ENCODE measurements around the gene WDR26.
A peak's percentile ranks its signal among the peaks of the same experiment; 100 is the strongest.
"Not testable (repeated sequence)": the region's sequence is repeated elsewhere in the genome, so short reads cannot be mapped to it uniquely, and the experiment has no call there.

WDR26 gene

GRCh38 chr1:224433701-224434672 is 610 bp downstream of the WDR26 start:
- DNase-seq = peak; percentile 62

DNA sequence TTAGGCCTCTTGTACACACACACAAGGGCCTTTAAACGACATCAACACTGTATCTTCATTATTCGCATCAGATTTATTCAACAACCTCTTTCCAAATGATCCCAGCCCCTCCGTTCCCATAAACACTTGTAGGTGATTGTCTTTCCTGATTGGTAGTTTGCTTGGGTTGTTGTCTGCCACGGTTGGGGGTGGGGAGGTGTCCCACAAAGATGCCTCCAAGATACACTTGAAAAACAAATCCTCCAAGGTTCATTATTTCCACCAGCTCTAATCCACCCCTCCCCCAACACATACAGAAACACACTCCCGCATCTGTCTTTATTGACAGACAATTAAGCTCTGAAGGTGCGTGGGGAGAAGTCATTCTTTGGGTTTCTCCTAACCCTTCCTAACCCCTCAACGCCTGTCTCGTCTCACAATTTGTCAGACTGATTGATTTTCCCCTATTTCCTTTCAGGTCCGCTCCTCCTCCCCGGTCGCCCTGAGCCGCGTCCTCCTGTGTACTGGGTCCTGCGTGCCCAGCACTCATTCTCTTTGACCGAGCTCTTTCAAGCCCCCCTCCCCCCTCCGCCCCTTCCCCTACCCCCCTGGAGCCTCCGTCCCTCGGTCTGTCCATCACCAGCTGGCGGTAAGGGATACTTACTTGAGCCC is 1.4 kb downstream of the WDR26 start:
- no peak for DNase-seq

- DNase-seq = no peak
Observed at GRCh38 chr1:224432672-224433040, 1.9 kb downstream of the WDR26 start.

DNA sequence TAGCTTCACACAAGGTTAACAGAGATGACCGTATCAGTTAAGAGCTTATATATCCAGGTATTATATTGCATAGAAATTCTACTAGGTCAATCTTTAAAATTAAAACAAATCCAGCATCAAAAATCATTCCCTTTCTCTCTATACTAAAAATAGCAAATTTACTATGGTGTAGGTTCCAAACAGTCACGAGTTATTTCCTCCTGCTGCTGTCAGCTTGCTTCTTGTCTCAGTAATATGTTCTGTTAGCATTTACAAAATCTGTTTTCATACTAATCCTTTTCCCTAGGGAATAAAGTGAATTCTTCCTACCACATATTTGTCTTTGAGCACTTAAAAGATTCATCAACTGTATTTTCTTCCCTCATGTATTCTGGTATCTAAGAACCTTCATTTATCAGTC is 2.5 kb downstream of the WDR26 start:
- DNase-seq = no peak

DNA sequence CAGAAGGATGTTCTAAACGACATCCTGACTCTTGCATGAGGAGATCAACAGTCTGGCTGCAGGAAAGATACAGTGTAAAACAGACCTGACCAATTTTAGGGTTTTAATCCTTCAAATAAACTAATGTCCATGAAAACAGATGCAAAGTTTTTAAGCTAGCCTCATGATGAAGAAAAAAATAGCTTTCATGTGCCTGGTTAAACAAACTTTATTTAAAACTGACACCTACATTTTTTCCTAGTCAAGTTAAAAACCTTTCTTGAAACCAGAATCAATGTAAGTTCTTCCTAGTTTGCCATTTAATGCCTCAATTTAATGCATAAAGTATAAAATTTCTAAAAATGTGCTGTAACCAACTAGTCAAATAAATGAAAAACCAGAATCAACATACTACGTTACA is 2.9 kb downstream of the WDR26 start:
- no peak for DNase-seq

DNA sequence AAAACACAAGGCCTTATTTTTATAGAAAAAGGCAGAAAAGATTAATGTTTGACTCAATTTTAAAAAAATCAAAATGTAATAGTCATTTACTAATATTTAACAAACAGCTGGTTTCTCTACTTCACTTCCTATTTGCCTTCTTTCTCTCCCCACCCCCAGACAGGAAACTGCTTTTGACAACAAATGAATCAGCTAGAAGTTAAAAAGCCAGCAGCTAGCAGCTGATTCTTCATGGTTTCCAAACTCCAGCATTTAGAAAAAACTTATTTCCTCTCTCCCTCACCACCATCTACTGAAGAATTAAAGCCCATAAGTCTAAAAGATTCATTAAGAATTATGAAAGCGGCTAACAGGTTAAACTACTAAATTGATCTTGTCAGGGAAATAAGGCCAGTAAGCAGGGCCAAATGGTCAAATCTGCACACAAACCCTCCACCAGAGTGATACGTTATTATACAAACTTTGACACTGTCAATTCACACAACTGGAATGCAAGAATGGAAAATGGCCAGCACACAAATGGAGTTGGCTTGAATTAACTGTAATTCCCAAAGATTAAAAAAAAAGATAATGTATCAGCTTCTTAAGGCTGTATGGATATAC is 4.0 kb downstream of the WDR26 start:
- no peak for DNase-seq

- DNase-seq = no peak
Observed at GRCh38 chr1:224429616-224430326, 4.8 kb downstream of the WDR26 start.

DNA sequence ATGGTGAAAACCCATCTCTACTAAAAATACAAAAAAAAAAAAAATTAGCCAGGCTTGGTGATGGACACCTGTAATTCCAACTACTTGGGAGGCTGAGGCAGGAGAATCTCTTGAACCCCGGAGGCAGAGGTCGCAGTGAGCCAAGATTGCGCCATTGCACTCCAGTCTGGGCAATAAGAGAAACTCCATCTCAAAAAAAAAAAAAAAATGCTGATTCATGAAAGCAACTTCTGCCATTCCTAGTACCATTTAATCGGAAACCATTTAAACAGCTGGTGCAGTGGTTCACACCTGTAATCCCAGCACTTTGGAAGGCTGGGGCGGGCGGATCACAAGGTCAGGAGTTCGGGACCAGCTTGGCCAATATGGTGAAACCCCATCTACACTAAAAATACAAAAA is 5.9 kb downstream of the WDR26 start:
- not testable (repeated sequence) for DNase-seq

GRCh38 chr1:224427346-224427745 is 7.3 kb downstream of the WDR26 start:
- no peak for DNase-seq

GRCh38 chr1:224426869-224427268 is 7.7 kb downstream of the WDR26 start:
- not testable (repeated sequence) for DNase-seq

DNA sequence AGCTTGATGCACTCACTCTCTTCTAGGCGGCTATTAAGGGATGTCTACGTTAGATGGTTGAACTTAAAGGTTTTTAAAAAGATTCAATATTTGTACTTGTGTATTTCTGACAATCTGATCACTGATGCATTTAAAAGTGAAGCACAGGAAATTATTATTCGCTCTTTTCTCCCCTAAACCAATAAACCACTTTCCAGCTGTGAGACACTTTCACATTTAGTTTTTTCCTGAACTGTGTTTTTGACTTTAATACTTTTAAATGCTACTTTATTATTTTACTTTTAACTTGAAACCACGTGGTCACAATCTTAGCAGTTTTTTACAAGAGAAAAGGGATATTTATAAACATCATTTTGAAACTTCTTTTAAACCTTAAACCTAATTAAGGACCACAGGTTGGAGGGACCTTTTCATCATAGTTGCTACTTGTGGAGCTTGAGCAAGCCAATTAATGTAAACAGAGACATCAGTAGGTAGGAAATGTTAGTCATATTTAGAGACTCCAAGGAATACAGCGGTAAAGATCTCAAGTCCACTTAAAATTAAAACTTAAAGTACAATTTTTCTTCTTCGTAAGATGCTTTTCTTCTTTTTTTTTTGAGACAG is 9.2 kb downstream of the WDR26 start:
- no peak for DNase-seq

DNA sequence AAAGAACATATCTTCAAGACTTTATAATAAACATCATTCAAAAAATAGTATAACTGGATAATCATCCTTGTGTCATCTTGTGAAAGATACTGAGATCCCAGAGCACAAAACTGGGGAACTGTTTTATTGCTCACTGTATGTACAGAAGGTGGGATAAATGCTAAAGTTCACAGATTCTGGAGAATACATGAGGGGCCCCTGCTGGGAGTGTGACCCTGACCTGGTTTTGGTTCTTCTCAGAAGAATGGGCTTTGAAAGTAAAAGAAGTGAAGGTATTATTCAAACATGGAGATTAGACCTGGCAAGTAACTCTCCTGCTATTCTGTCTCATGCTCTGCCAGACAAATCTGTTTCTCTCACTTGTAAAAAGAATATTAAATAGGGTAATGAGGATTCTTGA is 14.5 kb downstream of the WDR26 start:
- DNase-seq = no peak

DNA sequence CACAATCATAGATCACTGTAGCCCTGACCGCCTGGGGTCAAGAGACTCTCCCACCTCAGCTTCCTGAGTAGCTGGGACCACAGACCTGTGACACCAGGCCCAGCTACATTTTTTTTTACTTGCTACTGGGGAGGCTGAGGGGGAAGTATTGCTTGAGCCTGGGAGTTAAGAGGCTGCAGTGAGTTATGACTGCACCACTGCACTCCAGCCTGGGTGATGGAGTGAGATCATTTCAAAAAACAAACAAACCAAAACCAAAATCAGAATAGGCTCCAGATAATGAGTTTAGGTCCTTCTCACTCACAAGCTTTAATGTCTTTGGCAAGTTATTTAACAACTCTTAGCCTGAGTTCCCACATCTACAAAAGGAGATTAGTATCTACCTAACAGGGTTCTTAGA is 22.8 kb downstream of the WDR26 start:
- DNase-seq = no peak

DNA sequence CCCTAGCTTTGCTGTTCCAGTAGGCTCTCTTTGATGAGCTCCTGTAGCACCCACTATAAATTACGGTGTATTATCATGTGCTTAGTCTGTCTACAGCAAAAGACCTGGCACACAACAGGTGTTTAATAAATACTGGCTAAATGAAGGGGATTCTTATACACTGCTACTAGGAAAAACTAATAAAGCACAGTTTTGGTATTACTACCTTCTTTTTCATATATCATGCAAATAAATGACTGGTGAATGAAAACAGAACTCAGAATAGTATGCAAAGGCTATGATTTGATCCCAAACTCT is 26.4 kb downstream of the WDR26 start:
- DNase-seq = no peak

- DNase-seq = no peak
Observed at GRCh38 chr1:224407571-224408293, 26.9 kb downstream of the WDR26 start.

GRCh38 chr1:224406216-224406615 is 28.4 kb downstream of the WDR26 start:
- no peak for DNase-seq

- no peak for DNase-seq
Observed at GRCh38 chr1:224405604-224405970, 29.0 kb downstream of the WDR26 start.

DNA sequence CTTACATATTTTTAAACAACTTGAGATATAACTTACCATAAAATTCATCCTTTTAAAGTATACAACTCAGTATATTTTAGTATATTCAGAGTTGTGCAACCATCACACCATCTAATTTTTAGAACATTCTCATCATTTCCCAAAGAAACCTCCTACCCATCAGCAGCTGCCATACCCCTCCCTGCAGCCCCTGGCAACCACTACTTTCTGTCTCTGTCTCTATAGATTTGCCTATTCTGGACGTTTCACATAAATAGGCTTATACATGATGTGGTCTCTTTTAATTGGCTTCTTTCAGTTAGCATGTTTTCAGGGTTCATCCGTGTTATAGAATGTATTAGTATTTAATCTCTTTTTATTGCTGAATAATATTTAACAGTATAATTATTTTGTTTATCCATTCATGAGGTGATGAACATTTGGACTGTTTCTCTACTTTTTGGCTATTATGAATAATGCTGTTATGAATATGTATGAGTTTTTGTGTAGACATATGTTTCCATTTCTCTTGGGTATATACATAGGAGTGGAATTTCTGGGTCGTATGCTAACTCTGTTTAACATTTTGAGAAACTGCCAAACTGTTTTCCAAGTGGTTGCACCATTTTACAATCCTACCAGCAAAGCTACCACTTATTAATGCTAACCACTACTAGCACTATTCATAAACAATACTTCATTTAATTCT is 29.5 kb downstream of the WDR26 start:
- no peak for DNase-seq

- no peak for DNase-seq
Observed at GRCh38 chr1:224402472-224403036, 32.0 kb downstream of the WDR26 start.

- no peak for DNase-seq
Observed at GRCh38 chr1:224399887-224400286, 34.7 kb downstream of the WDR26 start.

GRCh38 chr1:224393294-224393693 is 41.3 kb downstream of the WDR26 start:
- DNase-seq = no peak

Data from right forelimb (tissue), 1 donor.